ENCODE measurements around the gene STAMBP.
A peak's percentile ranks its signal among the peaks of the same experiment; 100 is the strongest.
"Not testable (repeated sequence)": the region's sequence is repeated elsewhere in the genome, so short reads cannot be mapped to it uniquely, and the experiment has no call there.

Gene STAMBP

DNA sequence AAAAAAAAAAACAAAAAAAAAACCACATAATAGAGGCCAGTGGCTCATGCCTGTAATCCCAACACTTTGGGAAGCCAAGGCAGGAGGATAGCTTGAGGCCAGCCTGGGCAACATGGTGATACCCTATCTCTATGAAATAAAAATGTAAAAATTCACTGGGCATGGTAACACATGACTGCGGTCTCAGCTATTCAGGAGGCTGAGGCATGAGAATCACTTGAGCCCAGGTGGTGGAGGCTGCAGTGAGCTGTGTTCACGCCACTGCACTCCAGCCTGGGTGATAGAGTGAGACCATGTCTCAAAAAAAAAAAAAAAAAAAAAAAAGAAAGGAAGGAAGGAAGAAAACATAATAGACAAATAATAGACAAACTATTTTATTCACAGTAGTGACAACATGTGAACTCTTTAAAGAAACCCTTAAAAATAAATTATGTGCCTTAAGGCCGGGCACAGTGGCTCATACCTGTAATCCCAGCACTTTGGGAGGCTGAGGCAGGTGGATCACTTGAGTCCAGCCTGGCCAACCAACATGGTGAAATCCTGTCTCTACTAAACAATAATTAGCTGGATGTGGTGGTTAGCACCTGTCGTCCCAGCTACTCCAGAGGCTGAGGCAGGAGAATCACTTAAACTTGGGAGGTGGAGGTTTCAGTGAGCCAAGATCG is 75.3 kb downstream of the STAMBP start:
- DNase-seq (ENCODE audit: extremely low read depth in 1 of 2, low read depth in 1 of 2): not testable (repeated sequence)

- no peak for DNase-seq (ENCODE audit: extremely low read depth in 1 of 2, low read depth in 1 of 2)
Observed at GRCh38 chr2:73904952-73905351, 76.2 kb downstream of the STAMBP start.

- DNase-seq (ENCODE audit: extremely low read depth in 1 of 2, low read depth in 1 of 2): no peak
Observed at GRCh38 chr2:73906847-73907505, 78.2 kb downstream of the STAMBP start.

- DNase-seq (ENCODE audit: extremely low read depth in 1 of 2, low read depth in 1 of 2): peak in 1 of 2 donors; percentile 33
Observed at GRCh38 chr2:73907840-73908452, 79.2 kb downstream of the STAMBP start.

DNA sequence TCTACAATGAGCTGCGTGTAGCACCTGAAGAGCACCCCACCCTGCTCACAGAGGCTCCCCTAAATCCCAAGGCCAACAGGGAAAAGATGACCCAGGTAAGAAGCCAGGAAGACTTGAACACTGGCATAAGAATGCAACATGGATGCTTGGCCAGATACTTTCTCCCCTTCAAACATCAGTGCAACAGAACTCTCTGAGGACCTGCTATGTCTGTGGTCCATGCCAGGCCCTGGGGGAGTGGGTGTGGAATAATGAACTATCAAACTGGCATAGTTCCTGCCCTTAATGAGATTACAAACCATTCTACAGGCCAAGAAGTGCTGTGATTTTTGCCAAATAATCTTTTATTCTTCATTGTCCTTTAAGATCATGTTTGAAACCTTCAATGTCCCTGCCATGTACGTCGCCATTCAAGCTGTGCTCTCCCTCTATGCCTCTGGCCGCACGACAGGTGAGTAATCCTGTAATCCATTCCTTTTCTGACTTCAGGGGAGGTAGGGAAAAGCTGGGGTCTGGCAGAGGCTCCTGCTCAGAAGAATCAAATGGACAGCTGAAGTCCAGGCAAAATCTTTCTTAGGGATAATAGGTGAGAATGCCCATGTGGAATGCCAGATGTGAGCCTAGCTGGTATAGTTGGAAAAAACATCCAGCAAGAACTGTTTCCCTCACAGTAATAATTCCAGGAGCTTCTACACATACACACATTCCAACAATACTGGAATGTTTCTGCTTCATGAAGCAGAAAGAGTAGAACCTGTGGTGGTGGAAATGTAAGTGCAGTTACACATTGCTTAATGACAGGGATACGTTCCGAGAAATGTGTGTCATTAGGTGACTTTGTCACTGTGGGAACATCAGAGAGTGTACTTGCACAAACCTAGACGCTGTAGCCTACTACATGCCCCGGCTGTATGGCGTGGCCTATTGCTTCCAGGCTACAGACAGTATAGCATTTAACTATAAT is 80.2 kb downstream of the STAMBP start:
- no peak for DNase-seq (ENCODE audit: extremely low read depth in 1 of 2, low read depth in 1 of 2)

- no peak for DNase-seq (ENCODE audit: extremely low read depth in 1 of 2, low read depth in 1 of 2)
Observed at GRCh38 chr2:73910873-73911547, 82.2 kb downstream of the STAMBP start.

DNA sequence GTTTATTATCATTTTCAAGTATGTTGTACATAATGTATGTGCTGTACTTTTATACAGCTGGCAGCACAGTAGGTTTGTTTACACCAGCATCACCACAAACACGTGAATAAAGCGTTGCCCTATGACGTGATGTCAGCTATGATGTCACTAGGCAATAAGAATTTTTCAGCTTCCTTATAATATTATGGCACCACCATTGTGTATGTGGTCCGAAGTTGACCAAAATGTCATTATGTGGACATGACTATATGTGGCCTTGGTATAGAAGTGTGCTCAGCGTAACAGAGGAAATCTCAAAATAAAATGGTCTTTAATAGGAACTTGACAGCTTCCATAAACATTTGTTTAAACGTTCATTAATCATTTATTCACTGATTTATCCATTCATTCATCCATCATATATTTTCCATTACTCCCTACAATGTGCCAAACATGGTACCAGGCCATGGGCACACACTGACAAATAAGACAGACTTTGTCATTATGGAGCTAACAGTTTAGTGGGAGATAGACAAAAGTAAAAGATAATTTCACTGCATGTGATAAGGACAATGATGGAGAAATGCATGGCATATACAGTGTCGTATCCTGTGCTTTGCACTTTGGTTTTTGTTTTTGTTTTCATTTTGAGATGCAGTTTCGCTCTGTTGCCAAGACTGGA is 82.9 kb downstream of the STAMBP start:
- no peak for DNase-seq (ENCODE audit: extremely low read depth in 1 of 2, low read depth in 1 of 2)

GRCh38 chr2:73913414-73914054 is 84.8 kb downstream of the STAMBP start:
- DNase-seq (ENCODE audit: extremely low read depth in 1 of 2, low read depth in 1 of 2): no peak

DNA sequence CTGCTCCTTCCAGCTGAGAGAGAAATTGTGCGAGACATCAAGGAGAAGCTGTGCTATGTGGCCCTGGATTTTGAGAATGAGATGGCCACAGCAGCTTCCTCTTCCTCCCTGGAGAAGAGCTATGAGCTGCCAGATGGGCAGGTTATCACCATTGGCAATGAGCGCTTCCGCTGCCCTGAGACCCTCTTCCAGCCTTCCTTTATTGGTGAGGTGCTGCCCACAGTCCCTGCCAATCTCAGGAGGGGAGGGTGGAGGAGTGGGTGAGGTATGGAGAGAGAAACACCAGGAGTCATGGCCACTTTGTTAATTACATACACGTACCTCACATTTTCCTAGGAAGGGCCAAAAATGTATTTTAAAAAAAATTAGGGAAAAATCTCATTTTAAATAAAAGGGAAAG is 85.9 kb downstream of the STAMBP start:
- no peak for DNase-seq (ENCODE audit: extremely low read depth in 1 of 2, low read depth in 1 of 2)

DNA sequence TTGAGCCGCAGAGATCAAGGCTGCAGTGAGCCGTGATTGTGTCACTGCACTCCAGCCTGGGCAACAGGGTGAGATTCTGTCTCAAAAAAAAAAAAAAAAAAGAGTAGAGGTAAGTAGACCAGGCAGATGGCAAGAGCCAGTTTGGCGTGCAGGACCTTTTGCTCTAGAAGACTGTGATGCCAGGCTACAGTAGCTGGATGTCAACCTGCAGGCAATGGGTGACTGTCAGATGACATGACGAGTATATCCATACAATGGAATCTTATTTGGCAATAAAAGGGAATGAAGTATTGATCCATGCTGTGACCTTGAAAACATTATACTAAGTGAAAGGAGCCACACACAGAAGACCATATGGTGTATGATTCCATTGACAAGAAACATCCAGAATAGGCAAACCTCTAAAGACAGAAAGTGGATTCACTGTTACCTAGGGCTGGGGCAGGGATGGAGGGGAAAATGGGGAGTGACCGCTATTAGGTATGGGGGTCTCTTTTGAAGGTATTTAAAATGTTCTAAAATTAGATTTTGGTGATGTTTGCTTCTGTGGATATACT is 86.8 kb downstream of the STAMBP start:
- DNase-seq (ENCODE audit: extremely low read depth in 1 of 2, low read depth in 1 of 2): no peak

- no peak for DNase-seq (ENCODE audit: extremely low read depth in 1 of 2, low read depth in 1 of 2)
Observed at GRCh38 chr2:73916666-73917065, 87.9 kb downstream of the STAMBP start.

- DNase-seq (ENCODE audit: extremely low read depth in 1 of 2, low read depth in 1 of 2): no peak
Observed at GRCh38 chr2:73917296-73917695, 88.5 kb downstream of the STAMBP start.

GRCh38 chr2:73917696-73918207 is 89.0 kb downstream of the STAMBP start:
- DNase-seq (ENCODE audit: extremely low read depth in 1 of 2, low read depth in 1 of 2): no peak

DNA sequence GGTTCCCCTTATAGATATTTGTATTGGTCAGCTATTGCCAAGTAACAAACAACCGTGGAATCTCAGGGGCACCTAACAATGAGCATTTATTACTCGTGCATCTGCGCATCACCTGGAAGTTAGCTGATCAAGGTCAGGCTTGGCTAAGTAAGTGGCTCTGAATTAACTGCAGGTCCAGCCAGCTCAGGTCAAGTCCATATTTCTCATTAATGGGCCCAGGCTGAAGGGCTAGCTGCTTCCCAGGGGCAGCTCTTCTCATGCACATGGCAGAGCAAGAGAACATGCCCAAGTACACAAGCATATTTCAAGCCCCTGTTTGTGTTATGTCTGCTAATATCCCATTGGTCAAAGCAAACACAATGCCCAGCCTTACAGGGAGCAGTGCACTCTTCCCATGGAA is 90.1 kb downstream of the STAMBP start:
- no peak for DNase-seq (ENCODE audit: extremely low read depth in 1 of 2, low read depth in 1 of 2)

DNA sequence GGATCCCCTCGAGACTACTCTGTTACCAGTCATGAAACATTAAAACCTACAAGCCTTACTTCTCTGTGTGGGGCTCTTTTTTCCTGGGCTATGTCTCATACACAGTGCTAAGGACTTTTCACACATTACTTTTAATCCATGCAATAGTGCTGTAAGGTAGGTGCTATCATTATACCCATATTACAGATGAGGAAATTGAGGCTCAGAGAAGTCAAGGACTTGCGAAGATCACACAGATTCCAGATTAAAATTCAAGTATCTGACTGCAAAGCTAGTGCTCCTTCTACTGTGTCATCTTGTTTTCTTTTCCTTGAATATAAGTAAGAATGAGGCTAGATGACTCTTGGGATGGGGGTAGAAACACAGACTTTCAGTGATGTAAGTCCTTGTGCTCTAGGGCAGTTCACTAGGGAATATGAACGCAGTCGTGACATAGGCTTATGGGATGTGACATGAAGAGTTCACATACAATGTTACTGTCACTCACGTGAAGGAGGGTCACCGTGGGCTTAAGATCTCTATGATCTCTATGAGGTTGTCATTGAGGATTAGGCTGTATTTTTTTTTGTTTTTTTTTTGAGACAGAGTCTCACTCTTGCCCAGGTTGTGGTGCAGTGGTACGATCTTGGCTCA is 91.0 kb downstream of the STAMBP start:
- DNase-seq (ENCODE audit: extremely low read depth in 1 of 2, low read depth in 1 of 2): no peak

DNA sequence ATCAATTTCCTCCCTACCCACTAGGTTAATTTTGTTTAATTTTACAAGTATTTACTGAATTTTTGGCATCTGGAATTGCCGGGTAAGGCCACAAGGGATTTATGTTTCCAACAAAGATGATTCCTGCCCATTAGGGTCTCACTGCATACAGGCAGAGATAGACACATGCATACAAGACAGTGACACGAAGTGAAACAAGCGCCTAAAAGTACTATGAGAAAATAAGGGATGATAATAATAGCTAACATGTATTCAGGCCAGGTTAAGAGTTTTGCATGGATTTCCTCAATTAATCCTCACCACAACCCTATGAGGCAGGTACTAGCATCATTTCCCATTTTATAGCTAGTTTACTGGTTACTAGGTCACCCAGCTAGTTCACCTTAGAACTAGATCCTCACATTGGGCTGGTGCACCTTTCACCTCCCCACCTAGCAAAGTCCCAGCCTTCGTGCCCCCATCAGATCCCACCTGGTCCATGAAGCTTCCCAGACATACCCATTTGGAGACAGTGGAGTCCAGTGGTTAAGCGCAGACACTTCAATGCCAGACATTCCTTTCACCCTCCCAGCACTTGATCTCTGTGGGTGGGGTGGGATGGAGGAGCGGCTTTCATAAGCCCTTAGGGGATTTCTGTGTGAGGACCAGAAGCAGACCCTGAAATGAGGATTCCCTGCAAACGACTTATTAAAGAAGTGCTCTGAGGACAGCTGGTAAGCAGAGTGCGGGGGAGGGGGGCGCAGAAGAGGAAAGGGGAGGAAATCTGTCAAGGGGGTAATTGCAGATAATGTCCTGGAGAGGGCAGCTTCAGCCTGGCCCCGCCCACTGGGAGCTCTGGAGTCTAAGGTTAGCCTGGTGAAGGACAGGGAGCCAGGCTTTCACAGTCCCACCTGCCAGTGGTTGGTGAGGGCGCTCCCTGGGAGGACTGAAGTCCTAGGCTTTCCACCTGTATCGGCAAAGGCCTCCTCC is 92.1 kb downstream of the STAMBP start:
- DNase-seq (ENCODE audit: extremely low read depth in 1 of 2, low read depth in 1 of 2): no peak

- no peak for DNase-seq (ENCODE audit: extremely low read depth in 1 of 2, low read depth in 1 of 2)
Observed at GRCh38 chr2:73921581-73921980, 92.8 kb downstream of the STAMBP start.

All from stimulated activated CD8-positive, alpha-beta memory T cell treated with anti-CD3 and anti-CD28 coated beads, Interleukin-7, amount 100 ng/mL, for 48 hours (primary cell).